ENCODE data around the gene KRTAP12-1. TPM values are rescaled to one million over a fixed set of nuclear protein-coding genes. Genes with fewer than 3 reads are reported as not detected.

Gene KRTAP12-1
- total RNA-seq, result not detected in 2 replicates

DNA sequence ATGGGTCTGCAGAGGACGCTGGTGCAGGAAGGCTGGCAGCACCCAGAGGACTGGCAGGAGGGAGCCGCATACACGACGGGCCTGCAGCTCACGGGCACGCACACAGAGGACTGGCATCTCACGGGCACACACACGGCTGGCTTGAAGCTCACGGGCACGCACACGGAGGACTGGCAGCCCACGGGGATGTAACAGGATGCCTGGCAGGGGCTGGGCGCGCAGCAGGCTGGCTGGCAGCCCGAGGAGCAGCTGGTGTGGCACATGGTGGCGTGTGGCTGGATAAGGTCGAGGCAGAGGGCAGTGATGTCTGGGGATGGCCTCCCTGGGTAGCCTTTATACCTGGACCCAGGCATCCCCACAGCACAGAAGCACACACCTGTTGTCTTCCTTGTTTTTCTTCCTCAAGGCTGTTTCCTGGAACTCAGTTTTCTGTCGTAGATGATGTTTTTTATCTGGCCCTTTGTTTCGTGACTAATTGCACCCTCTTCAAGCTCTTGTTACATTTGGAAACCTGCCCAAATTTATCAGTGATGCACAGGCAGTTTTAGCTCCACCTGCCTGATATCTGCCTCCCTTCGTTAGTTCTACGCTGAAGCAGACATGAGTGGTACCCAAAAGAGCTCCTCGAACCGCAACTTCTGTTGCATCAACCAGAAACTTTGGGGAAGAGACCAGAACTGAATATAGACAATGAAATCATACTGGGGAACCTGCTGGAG is at the start of gene KRTAP12-1:
Gene KRTAP12-1, minus strand, starts transcription at position 303 of the 719 bp plus-strand sequence. Its CDS starts 40 bp downstream, at position 263.
- TF ChIP-seq, protein P1, sequence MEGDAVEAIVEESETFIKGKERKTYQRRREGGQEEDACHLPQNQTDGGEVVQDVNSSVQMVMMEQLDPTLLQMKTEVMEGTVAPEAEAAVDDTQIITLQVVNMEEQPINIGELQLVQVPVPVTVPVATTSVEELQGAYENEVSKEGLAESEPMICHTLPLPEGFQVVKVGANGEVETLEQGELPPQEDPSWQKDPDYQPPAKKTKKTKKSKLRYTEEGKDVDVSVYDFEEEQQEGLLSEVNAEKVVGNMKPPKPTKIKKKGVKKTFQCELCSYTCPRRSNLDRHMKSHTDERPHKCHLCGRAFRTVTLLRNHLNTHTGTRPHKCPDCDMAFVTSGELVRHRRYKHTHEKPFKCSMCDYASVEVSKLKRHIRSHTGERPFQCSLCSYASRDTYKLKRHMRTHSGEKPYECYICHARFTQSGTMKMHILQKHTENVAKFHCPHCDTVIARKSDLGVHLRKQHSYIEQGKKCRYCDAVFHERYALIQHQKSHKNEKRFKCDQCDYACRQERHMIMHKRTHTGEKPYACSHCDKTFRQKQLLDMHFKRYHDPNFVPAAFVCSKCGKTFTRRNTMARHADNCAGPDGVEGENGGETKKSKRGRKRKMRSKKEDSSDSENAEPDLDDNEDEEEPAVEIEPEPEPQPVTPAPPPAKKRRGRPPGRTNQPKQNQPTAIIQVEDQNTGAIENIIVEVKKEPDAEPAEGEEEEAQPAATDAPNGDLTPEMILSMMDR (IDR thresholded peaks at IDR 0.05; ENCODE audit: insufficient read depth, low read depth, low read length), result no peak
- no peak within 1 kb of the TSS for H3K4me3 ChIP-seq (ENCODE audit: low read depth, low read length)
- DNase-seq (ENCODE audit: low read depth), result no peak

DNA sequence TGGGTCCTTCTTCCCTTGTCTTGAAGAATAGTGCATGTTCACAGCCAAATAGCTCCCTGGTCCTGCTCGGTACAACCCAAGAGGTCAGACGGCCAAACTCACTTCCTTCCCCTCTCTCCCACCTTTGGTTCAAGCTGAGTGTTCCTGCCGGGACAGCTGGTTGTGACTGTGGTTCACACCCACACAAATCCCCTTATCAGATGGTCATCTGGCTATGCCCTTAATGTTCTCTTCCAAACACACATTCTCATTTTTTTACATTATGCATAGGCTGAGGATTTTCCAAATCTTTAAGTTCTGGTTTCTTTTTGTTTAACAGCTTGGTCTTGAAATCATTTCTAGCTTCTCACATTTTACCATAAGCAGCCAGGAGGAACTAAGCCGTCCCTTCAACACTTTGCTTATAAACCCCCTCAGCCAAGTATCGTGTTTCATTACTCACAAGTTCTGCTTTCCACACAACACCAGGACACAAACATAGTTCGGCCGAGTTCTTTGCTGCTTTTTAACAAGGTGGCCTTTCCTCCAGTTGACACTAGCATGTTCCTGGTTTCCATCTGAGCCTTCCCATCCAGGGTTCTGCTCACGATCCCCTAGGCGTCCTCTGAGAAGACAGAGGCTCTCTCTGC is 49.1 kb upstream of the KRTAP12-1 start:
- H3K4me3 ChIP-seq (ENCODE audit: low read depth, low read length), result no peak overlapping the region
- peak; percentile 19 for DNase-seq (ENCODE audit: low read depth)
- TF ChIP-seq, protein P1 (IDR thresholded peaks at IDR 0.05; ENCODE audit: insufficient read depth, low read depth, low read length), result no peak

- TF ChIP-seq, protein P1 (IDR thresholded peaks at IDR 0.05; ENCODE audit: insufficient read depth, low read depth, low read length), result no peak
- DNase-seq (ENCODE audit: low read depth), result no peak
- H3K4me3 ChIP-seq (ENCODE audit: low read depth, low read length), result no peak overlapping the region
These were observed 48.0 kb upstream of the KRTAP12-1 start for GRCh38 chr21:44730028-44730395.

DNA sequence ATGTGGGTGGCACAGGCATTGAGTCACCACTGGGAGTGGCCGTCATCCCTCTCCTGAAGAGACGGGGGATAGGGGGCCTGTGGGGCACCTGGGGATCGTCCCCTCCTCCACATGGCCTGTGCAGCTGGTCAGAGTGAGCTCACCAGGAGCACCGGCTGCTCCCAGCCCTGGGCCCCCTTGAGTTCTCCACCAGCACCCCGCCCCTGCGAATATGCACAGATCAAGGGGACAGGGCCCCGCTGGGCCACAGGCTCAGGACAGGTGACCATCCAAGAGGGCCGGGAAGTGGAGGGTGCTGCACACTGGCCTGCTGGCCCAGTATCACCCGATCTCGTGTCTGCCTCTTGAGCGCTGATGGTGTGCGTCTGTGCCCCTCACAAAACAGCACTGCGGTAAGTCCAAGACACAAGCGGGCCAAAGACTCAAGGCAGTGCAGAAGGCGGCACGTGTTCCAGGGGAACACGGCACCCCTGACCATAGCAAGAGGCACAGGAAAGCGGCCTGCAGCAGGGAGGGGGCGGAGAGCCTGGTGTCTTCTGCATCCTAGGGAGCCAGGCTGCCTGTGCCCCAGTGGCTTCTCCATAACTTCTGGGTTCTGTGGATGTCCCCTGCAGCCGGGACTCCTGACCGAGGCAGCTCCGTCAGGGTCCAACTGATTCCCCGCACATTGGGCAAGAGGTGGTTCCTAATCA is 47.5 kb upstream of the KRTAP12-1 start:
- H3K4me3 ChIP-seq (ENCODE audit: low read depth, low read length), result no peak overlapping the region
- DNase-seq (ENCODE audit: low read depth), result no peak
- TF ChIP-seq, protein P1 (IDR thresholded peaks at IDR 0.05; ENCODE audit: insufficient read depth, low read depth, low read length), result no peak

GRCh38 chr21:44728716-44729115 is 46.8 kb upstream of the KRTAP12-1 start:
- H3K4me3 ChIP-seq (ENCODE audit: low read depth, low read length), result no peak overlapping the region
- TF ChIP-seq, protein P1 (IDR thresholded peaks at IDR 0.05; ENCODE audit: insufficient read depth, low read depth, low read length), result no peak
- DNase-seq (ENCODE audit: low read depth), result no peak

DNA sequence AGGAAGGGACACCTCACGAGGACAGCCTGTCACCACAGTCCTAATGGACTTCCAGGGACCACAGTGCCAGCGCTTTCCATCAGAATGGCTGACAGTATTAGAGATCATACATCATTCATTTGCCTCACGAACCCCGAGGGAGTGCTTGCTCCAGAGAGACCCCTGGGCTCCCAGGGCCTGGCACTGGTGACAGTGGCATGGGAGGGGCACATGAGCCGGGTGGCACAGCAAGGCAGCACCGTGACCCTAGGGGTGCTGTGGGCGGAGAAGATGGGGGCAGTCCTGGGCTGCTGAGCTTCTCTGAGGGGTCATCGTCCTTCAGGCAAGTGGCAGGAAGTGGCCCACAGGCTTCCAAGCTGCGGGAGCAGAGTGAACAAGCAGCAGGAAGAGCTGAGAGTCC is 45.8 kb upstream of the KRTAP12-1 start:
- no peak overlapping the region for H3K4me3 ChIP-seq (ENCODE audit: low read depth, low read length)
- DNase-seq (ENCODE audit: low read depth), result no peak
- TF ChIP-seq, protein P1 (IDR thresholded peaks at IDR 0.05; ENCODE audit: insufficient read depth, low read depth, low read length), result no peak

All from fibroblast of villous mesenchyme (primary cell).